ENCODE results near the gene FOXD4L6.
"Not testable (repeated sequence)": the region's sequence is repeated elsewhere in the genome, so short reads cannot be mapped to it uniquely, and the experiment has no call there.

FOXD4L6 gene

GRCh38 chr9:41128581-41128980, at the start of gene FOXD4L6:
FOXD4L6 (minus strand) TSS chr9:41128681; CDS start chr9:41128383, 298 bp downstream.
- not testable (repeated sequence) for H3K4me3 ChIP-seq (ENCODE audit: low read length)

DNA sequence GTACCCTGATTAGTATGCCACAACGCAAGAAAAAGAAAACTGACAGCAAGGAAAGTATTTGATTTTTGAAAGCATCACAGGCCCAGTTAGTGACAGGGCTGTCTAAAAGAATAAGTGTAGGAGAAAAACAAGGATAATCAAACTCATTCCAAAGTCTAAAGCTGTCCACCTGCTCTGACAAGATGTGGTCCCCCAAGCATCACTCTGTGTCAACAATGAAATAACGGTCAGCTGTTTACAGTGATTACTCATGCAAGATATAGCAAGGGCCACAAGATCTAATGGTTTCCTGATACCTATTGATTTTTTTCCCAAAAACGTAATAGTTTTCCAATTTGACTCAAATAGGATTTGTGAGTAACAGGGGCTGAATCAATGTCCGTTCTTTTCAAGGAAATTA, 46.5 kb upstream of the FOXD4L6 start:
- not testable (repeated sequence) for H3K4me3 ChIP-seq (ENCODE audit: low read length)

GRCh38 chr9:41150116-41150515, 21.6 kb upstream of the FOXD4L6 start:
- not testable (repeated sequence) for H3K4me3 ChIP-seq (ENCODE audit: low read length)

DNA sequence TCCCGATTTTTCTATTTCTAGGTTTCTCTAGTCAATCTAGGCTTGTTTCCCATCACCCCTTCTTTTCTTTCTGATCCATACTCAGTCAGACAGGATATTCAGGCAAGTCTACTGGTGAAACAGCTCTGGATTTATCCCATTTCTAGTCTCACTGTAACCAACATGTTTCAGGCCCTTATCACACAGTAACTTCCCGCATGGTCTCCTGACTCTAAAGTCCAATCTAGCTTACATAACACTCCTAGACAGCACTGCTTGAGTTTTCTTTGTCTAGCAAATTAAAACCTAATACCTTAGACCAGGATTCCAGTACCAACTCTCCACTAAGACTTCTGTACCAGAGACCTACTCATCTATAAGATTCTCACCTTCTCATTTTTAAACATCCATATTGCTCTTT, 13.4 kb upstream of the FOXD4L6 start:
- H3K4me3 ChIP-seq (ENCODE audit: low read length): not testable (repeated sequence)

DNA sequence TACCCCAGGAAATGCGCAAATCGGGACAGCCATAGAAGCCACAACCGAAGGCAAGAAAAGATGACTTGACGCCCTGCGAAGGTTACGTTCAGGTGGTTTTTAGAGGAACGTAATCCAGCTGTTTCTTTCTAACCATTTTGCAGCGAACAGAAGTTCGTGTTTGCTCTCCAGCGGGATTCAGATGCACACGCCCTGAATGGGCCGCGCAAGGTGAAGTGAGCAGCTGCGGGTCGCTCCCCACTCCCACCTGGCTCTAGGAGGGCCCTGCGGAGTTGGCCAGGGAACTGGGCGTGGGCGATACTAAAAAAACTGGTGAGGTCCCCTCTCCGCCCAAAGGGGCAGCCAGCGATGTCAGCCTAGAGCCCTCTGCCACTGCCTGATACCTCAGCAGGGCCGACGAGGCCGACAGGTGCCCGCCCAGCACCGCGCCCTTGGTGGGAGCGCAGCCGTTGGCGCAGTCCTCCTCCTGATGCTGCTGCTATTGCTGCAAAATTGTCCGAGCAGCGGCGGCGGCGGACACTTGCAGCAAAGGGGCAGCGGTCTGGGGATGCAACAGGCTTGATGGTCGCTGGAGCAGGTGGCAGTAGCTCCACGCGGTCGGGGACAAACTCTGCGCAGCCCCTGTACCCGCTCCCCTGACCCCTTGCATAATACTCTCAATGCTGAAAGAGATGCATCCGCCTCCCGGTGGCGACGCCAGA, 1.6 kb downstream of the FOXD4L6 start:
- H3K4me3 ChIP-seq (ENCODE audit: low read length): not testable (repeated sequence)

GRCh38 chr9:41125936-41126335, 2.5 kb downstream of the FOXD4L6 start:
- H3K4me3 ChIP-seq (ENCODE audit: low read length): not testable (repeated sequence)

- not testable (repeated sequence) for H3K4me3 ChIP-seq (ENCODE audit: low read length)
Observed at GRCh38 chr9:41125109-41125658, 3.3 kb downstream of the FOXD4L6 start.

GRCh38 chr9:41124250-41125108, 4.0 kb downstream of the FOXD4L6 start:
- not testable (repeated sequence) for H3K4me3 ChIP-seq (ENCODE audit: low read length)

DNA sequence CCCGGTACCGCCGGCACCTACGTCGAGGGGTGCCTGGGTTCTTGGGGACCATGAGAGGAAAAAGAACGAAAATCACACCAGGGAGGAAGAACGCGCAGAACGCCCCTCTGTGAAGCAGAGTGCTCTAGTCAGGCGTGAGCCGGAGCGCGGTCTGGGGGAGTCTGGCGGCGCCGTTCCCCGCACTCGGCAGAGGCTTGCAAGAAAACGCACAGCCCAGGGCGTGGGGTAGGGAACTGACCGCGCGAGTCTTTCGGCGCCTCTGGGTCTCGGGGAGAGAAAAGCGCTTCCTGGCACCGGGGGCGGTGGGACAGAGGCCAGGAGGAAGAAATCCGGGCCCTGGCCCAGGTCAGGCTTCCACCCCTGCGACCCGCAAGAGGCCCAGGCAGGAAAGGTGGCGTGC, 4.7 kb downstream of the FOXD4L6 start:
- H3K4me3 ChIP-seq (ENCODE audit: low read length): not testable (repeated sequence)

- not testable (repeated sequence) for H3K4me3 ChIP-seq (ENCODE audit: low read length)
Observed at GRCh38 chr9:41123396-41123795, 5.1 kb downstream of the FOXD4L6 start.

DNA sequence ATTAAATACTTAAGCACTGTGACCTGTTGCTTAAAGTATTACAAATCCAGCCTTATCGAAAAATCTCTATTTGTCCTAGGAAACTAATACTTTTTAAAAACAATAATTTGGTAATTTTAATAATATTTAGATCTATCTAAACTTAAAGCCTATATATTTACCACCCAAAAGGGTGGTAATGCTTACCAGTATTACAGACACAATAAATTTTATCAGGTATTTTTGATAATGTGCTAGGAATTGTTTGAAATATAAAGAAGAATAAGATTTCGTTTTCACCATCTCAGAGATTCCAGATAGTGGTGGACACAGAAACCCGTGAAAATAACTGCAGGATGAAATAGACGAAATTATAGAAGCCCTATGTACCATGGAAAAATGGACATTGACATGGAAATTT, 7.8 kb downstream of the FOXD4L6 start:
- H3K4me3 ChIP-seq (ENCODE audit: low read length): not testable (repeated sequence)

DNA sequence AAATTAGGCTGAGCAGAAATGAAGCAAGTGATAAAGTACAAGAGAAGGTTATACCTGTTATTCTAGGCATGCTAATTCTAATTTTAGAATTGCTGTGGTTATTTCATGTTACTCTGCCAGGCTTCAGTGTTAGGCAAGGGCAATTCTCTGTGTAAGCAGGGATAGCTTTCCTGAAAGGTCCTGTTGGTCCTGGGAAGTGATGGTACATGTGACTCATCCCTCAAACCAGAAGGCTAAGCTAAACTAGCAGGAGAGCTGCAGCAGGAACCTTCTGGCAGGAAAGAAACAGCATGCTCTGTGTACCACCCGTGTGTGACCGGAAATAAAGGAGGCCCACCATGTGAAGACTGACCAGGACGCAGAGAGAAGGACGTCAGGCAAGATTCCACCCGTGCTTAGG, 8.8 kb downstream of the FOXD4L6 start:
- not testable (repeated sequence) for H3K4me3 ChIP-seq (ENCODE audit: low read length)

DNA sequence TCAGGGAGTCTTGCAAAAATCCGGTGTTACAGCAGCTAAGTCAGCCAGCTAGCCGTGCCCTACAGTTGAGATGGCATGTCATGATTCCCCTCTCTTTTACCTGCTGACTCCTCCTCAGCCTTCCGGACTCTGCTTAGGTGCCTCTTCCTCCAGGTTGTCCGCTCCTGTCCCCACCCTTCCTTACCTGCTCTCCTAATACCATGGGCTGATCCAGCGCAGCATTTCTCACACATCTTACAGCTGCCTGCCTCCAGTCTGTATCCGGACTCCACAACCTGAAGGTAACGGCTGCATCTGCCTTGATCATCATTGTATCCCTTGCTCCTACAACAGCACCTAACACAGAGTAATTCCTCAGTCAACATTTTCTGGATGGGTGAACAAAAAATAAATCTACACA, 9.2 kb downstream of the FOXD4L6 start:
- not testable (repeated sequence) for H3K4me3 ChIP-seq (ENCODE audit: low read length)

GRCh38 chr9:41113348-41113747, 15.1 kb downstream of the FOXD4L6 start:
- H3K4me3 ChIP-seq (ENCODE audit: low read length): not testable (repeated sequence)

- H3K4me3 ChIP-seq (ENCODE audit: low read length): not testable (repeated sequence)
Observed at GRCh38 chr9:41111414-41111813, 17.1 kb downstream of the FOXD4L6 start.

DNA sequence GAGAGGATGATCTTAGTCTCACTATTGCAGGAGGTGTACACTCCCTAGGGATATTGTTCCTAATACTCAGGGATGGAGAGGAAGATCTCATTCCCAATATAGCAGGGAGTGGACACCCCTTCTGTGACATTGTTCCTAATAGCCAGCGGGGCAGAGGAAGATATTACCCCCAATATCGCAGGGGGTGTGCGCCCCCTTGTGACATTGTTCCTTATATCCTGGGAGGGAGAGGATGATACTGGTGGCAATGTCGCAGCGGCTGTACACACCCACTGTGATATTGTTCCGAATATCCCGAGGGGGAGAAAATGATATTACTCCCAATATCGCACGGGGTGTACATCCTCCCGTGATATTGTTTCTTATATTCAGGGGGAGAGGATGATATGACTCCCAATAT, 17.6 kb downstream of the FOXD4L6 start:
- H3K4me3 ChIP-seq (ENCODE audit: low read length): not testable (repeated sequence)

DNA sequence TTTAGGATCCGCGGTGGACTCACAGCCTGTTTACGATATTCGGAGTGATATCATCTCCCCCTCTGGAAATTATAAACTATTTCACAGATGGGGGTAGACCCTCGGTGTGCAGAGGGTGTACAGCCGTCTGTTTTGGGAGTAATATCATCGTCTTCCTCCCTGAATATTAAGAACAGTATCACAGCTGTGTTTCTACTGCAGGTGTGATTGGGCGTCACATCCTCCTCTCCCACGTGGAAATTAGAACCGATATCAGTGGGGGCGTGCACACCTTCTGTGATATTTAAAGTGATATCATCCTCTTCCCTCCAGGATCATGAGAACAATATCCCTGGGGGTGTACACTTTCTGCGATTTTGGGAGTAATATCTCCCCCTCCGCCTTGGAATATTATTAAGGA, 19.2 kb downstream of the FOXD4L6 start:
- H3K4me3 ChIP-seq (ENCODE audit: low read length): not testable (repeated sequence)

DNA sequence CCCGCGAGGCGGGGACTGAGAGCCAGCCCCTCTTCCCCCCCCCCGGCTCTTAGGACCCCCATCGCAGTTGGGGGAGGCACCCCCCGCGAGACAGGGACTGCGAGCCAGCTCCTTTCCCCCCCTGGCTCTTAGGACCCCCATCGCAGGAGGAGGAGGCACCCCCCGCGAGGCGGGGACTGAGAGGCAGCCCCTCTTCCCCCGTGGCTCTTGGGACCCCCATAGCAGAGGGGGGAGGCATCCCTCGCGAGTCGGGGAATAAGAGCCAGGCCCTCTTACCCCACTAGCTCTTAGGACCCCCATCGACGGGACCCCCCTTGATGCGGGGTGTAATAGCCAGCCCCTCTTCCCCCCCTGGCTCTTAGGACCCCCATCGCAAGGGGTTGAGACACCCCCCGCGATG, 19.7 kb downstream of the FOXD4L6 start:
- not testable (repeated sequence) for H3K4me3 ChIP-seq (ENCODE audit: low read length)

DNA sequence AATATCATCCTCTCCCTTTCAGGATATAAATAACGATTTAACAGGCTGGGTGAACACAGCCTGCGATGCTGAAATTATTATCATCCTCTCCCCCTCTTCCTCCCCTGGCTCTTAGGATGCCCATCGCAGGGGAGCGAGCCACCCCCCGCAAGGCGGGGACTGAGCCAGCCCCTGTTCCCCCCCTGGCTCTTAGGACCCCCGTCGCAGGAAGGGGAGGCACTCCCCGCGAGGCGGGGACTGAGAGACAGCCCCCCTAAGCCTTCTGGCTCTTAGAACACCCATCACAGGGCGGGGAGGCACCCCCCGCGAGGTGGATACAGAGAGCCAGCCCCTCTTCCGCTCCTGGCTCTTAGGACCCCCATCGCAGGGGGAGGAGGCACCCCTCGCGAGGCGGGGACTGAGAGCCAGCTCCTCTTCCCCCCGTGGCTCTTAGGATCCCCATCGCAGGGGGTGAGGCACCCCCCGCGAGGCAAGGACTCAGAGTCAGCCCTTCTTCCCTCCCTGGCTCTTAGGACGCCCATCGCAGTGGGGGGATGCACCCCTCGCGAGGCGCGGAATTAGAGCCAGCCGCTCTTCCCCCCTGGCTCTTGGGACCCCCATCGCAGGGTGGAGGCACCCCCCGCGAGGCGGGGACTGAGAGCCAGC, 21.9 kb downstream of the FOXD4L6 start:
- not testable (repeated sequence) for H3K4me3 ChIP-seq (ENCODE audit: low read length)

- H3K4me3 ChIP-seq (ENCODE audit: low read length): not testable (repeated sequence)
Observed at GRCh38 chr9:41105557-41106253, 22.8 kb downstream of the FOXD4L6 start.

- H3K4me3 ChIP-seq (ENCODE audit: low read length): not testable (repeated sequence)
Observed at GRCh38 chr9:41104542-41104941, 23.9 kb downstream of the FOXD4L6 start.

All from GM08714 (cell line).